ENCODE data around the gene MRPL27. TPM values are rescaled to one million over a fixed set of nuclear protein-coding genes. Genes with fewer than 3 reads are reported as not detected.

MRPL27 gene
- total RNA-seq, 1 experiment from 2014 or later, result 106 TPM

GRCh38 chr17:50352072-50352692 lies 20.8 kb downstream of the MRPL27 start:
- Histone ChIP-seq H2AFZ (ENCODE audit: low read depth, low read length, poor library complexity, severe bottlenecking) (no peak overlapping the region), H4K20me1 (ENCODE audit: insufficient read depth) (no peaks in the 10 kb centered on the region), H3K4me1 (ENCODE audit: control insufficient read depth in 1 of 2, insufficient read depth in 2 of 2, low read length in 2 of 2) (peaks cover 5 to 16% of the 10 kb centered on the region in 2 experiments), H3K9me3 (ENCODE audit: control insufficient read depth in 1 of 2, insufficient read depth in 1 of 2, low read depth in 1 of 2, low read length in 2 of 2) (no peaks in the 10 kb centered on the region), H3K36me3 (ENCODE audit: control insufficient read depth in 1 of 2, insufficient read depth in 2 of 2, low read length in 2 of 2) (peaks cover 25 to 35% of the 10 kb centered on the region in 2 experiments; a peak in 3 of 4 replicates), H3K4me2 (ENCODE audit: low read length) (no peak overlapping the region), H3K4me3 (replicated peaks in 1 of 2; ENCODE audit: low read depth in 1 of 2, low read length in 2 of 2) (no peak overlapping the region), H3K27ac (ENCODE audit: low read depth, low read length) (no peak overlapping the region; the same call in 1 of the 2 replicates), H3K79me2 (ENCODE audit: insufficient read depth, low read length) (peaks cover 42% of the 10 kb centered on the region), H3K9me2 (ENCODE audit: insufficient read depth) (no peaks in the 10 kb centered on the region), H3K27me3 (ENCODE audit: insufficient read depth, low read length) (no peaks in the 10 kb centered on the region), H3K9ac (ENCODE audit: low read length) (no peak overlapping the region)
- 0 out of 2 replicates have a peak, but pooled peaks have one; percentile 28 for TF ChIP-seq POLR2AphosphoS5 (IDR thresholded peaks at IDR 0.05; ENCODE audit: low read depth, low read length)
- no peak for TF ChIP-seq EZH2 (IDR thresholded peaks at IDR 0.05)
- ATAC-seq (no peak), DNase-seq (ENCODE audit: low read depth, low spot score) (no peak)
- ChIA-PET CTCF (interaction anchor here (2.4 kb wide), 1 partner anchor 10 kb away, joined by 9 read pairs; no protein-coding TSS in a partner anchor), RAD21 (ENCODE audit: low non-redundant PET in 1 of 2, low total read pairs in 2 of 2, uncharacterized antibody in 2 of 2, unreplicated experiment in 2 of 2) (no interaction called here), POLR2A (interaction anchor here (0.9 kb wide), 1 partner anchor 251 kb away, joined by 3 read pairs; no protein-coding TSS in a partner anchor)
- BruUV-seq (replicated peaks), result no TSS peak
- intact Hi-C loops (cut with micrococcal nuclease), result no loop called here

GRCh38 chr17:50350733-50351132 lies 22.3 kb downstream of the MRPL27 start:
- POLR2A ChIA-PET, result no interaction called here
- H3K9me3 ChIP-seq (ENCODE audit: control insufficient read depth in 1 of 2, insufficient read depth in 1 of 2, low read depth in 1 of 2, low read length in 2 of 2), result no peaks in the 10 kb centered on the region
- no peak overlapping the region for H3K27ac ChIP-seq (ENCODE audit: low read depth, low read length)
- intact Hi-C loops (cut with micrococcal nuclease), result no loop called here
- RAD21 ChIA-PET (ENCODE audit: low non-redundant PET in 1 of 2, low total read pairs in 2 of 2, uncharacterized antibody in 2 of 2, unreplicated experiment in 2 of 2), result no interaction called here
- peaks cover 9 to 23% of the 10 kb centered on the region in 2 experiments for H3K4me1 ChIP-seq (ENCODE audit: control insufficient read depth in 1 of 2, insufficient read depth in 2 of 2, low read length in 2 of 2)
- H3K9ac ChIP-seq (ENCODE audit: low read length), result no peak overlapping the region
- DNase-seq (ENCODE audit: low read depth, low spot score) (no peak), ATAC-seq (no peak)
- H3K36me3 ChIP-seq (ENCODE audit: control insufficient read depth in 1 of 2, insufficient read depth in 2 of 2, low read length in 2 of 2), result peaks cover 13 to 21% of the 10 kb centered on the region in 2 experiments; a peak in 3 of 4 replicates
- BruUV-seq (replicated peaks), result no TSS peak
- no peak overlapping the region for H3K4me2 ChIP-seq (ENCODE audit: low read length)
- no peak overlapping the region for H3K4me3 ChIP-seq (replicated peaks in 1 of 2; ENCODE audit: low read depth in 1 of 2, low read length in 2 of 2)
- H4K20me1 ChIP-seq (ENCODE audit: insufficient read depth), result no peaks in the 10 kb centered on the region
- no peak overlapping the region for H2AFZ ChIP-seq (ENCODE audit: low read depth, low read length, poor library complexity, severe bottlenecking)
- CTCF ChIA-PET, result interaction anchor here (2.4 kb wide), 1 partner anchor 11 kb away, joined by 9 read pairs; no protein-coding TSS in a partner anchor
- no peaks in the 10 kb centered on the region for H3K9me2 ChIP-seq (ENCODE audit: insufficient read depth)
- H3K79me2 ChIP-seq (ENCODE audit: insufficient read depth, low read length), result peaks cover 51% of the 10 kb centered on the region
- TF ChIP-seq ZFX (IDR thresholded peaks at IDR 0.05), result no peak
- H3K27me3 ChIP-seq (ENCODE audit: insufficient read depth, low read length), result no peaks in the 10 kb centered on the region

Measured in HCT116 (cell line).